HCT116 (cell line): ENCODE measurements around the gene CHRND. TPM values are rescaled to one million over a fixed set of nuclear protein-coding genes. Genes with fewer than 3 reads are reported as not detected.

Experiments used
- ATAC-seq: fragments of 200-7000 bp; cut with Tn5 transposase; 2 replicates; pipeline ENCODE4 v1.9.1; 2020; ENCODE audit warnings: mild to moderate bottlenecking, moderate library complexity
- BruUV-seq: library from RNA; stranded (reverse); fragments of 400-500 nt; replicated peaks from 2 replicates; lab custom pipeline; 2021; lab: Mats Ljungman, UMichigan
- CTCF ChIA-PET: fragments of 300-600 bp; sonication (Branson Sonifier 250); formaldehyde crosslinking; loops from one replicate; lab custom pipeline; 2021; ENCODE audit warnings: antibody characterized with exemption; lab: Charles Lee
- POLR2A ChIA-PET: fragments of 300-600, 350-600 bp; sonication (Branson Sonifier 250); formaldehyde crosslinking; loops from one replicate; lab custom pipeline; 2021; ENCODE audit warnings: antibody characterized with exemption; lab: Charles Lee
- RAD21 ChIA-PET, 2 experiments: fragments of 300-600 bp; sonication (Branson Sonifier 250); formaldehyde crosslinking; loops; one replicate each; lab custom pipeline; 2023; ENCODE audit warnings: low total read pairs in 2 of 2; ENCODE audit not compliant: uncharacterized antibody in 2 of 2, unreplicated experiment in 2 of 2, low non-redundant PET in 1 of 2; lab: Charles Lee
- DNase-seq: peaks from one replicate; pipeline ENCODE4 v3.0.0-alpha.2; 2010; ENCODE audit warnings: low read depth, low spot score
- H2AFZ ChIP-seq: fragments of 200-600 bp; shearing (Covaris generic), sonication (generic); 2 replicates; pipeline ENCODE4 v1.6.1; 2017; ENCODE audit warnings: low read depth, mixed run types, mixed read lengths, antibody characterized with exemption, low read length; ENCODE audit not compliant: poor library complexity, severe bottlenecking
- H3K27ac ChIP-seq: 2 replicates; pipeline ENCODE4 v1.5.1; 2012; ENCODE audit warnings: low read depth, low read length
- H3K27me3 ChIP-seq: fragments of 200-600 bp; sonication (generic); 2 replicates; pipeline ENCODE4 v1.6.1; 2016; ENCODE audit warnings: mixed run types, low read length, mixed read lengths; ENCODE audit not compliant: insufficient read depth
- H3K36me3 ChIP-seq, 2 experiments: fragments of 200-500 bp in 1 of 2; fragments of 200-600 bp in 1 of 2; sonication (Bioruptor generic) in 1 of 2; sonication (generic) in 1 of 2; 2 replicates each; pipeline versions ENCODE4 v1.5.1 to v1.6.1; 2014 to 2016; ENCODE audit warnings: low read length in 2 of 2, inconsistent platforms in 1 of 2, mixed read lengths in 1 of 2, mixed run types in 1 of 2; ENCODE audit not compliant: insufficient read depth in 2 of 2, control insufficient read depth in 1 of 2
- H3K4me1 ChIP-seq, 2 experiments: fragments of 200-600 bp in 1 of 2; sonication (generic) in 1 of 2; 2 replicates each; pipeline versions ENCODE4 v1.5.1 to v1.6.1; 2012 to 2017; ENCODE audit warnings: low read length in 2 of 2, inconsistent platforms in 1 of 2, mild to moderate bottlenecking in 1 of 2, mixed read lengths in 1 of 2, mixed run types in 1 of 2, moderate library complexity in 1 of 2; ENCODE audit not compliant: insufficient read depth in 2 of 2, control insufficient read depth in 1 of 2
- H3K4me2 ChIP-seq: fragments of 200-600 bp; sonication (generic); 2 replicates; pipeline ENCODE4 v1.6.1; 2017; ENCODE audit warnings: mixed run types, low read length, mixed read lengths
- H3K4me3 ChIP-seq, 2 experiments: fragments of 200-600 bp in 1 of 2; sonication (generic) in 1 of 2; replicated peaks in 1 of 2; 2 replicates each; pipeline ENCODE4 v1.5.1; 2011 to 2016; ENCODE audit warnings: low read length in 2 of 2, control low read depth in 1 of 2, low read depth in 1 of 2, mild to moderate bottlenecking in 1 of 2, mixed read lengths in 1 of 2, mixed run types in 1 of 2
- H3K79me2 ChIP-seq: fragments of 200-600 bp; sonication (generic); 2 replicates; pipeline ENCODE4 v1.6.1; 2017; ENCODE audit warnings: mild to moderate bottlenecking, mixed run types, low read length, moderate library complexity, mixed read lengths; ENCODE audit not compliant: insufficient read depth
- H3K9ac ChIP-seq: fragments of 200-600 bp; sonication (generic); 2 replicates; pipeline ENCODE4 v1.6.1; 2016; ENCODE audit warnings: low read length, mixed read lengths
- H3K9me2 ChIP-seq: fragments of 200-600 bp; sonication (generic), shearing (Covaris generic); 2 replicates; pipeline ENCODE4 v1.6.1; 2017; ENCODE audit warnings: mixed run types, mild to moderate bottlenecking, moderate library complexity; ENCODE audit not compliant: insufficient read depth
- H3K9me3 ChIP-seq, 2 experiments: fragments of 200-500 bp in 1 of 2; fragments of 200-600 bp in 1 of 2; sonication (Bioruptor generic) in 1 of 2; sonication (generic) in 1 of 2; 2 replicates each; pipeline ENCODE4 v1.6.1; 2014 to 2017; ENCODE audit warnings: low read length in 2 of 2, mixed read lengths in 2 of 2, inconsistent platforms in 1 of 2, low read depth in 1 of 2, mild to moderate bottlenecking in 1 of 2, mixed run types in 1 of 2, moderate library complexity in 1 of 2; ENCODE audit not compliant: control insufficient read depth in 1 of 2, insufficient read depth in 1 of 2
- H4K20me1 ChIP-seq: fragments of 200-600 bp; sonication (generic), shearing (Covaris generic); 2 replicates; pipeline ENCODE4 v1.6.1; 2017; ENCODE audit warnings: mixed run types, mild to moderate bottlenecking, moderate library complexity; ENCODE audit not compliant: insufficient read depth
- CEBPB ChIP-seq: IDR thresholded peaks from 2 replicates; pipeline ENCODE4 v1.6.1; 2012; ENCODE audit warnings: low read depth
- EGR1 ChIP-seq: IDR thresholded peaks from 2 replicates; pipeline ENCODE4 v1.6.1; 2012; ENCODE audit warnings: low read depth
- EZH2 ChIP-seq: fragments of 200-600 bp; sonication (generic); IDR thresholded peaks from 2 replicates; pipeline ENCODE4 v1.6.1; 2017; ENCODE audit warnings: antibody characterized with exemption, mixed run types
- FOSL1 ChIP-seq: IDR thresholded peaks from 2 replicates; pipeline ENCODE4 v1.6.1; 2012; ENCODE audit warnings: low read depth
- JUND ChIP-seq: IDR thresholded peaks from 2 replicates; pipeline ENCODE4 v1.6.1; 2012
- POLR2A ChIP-seq: IDR thresholded peaks from 2 replicates; pipeline ENCODE4 v1.7.0; 2011; ENCODE audit warnings: borderline replicate concordance; ENCODE audit not compliant: insufficient read depth, insufficient read length; ENCODE audit errors: extremely low read depth
- RAD21 ChIP-seq: IDR thresholded peaks from 2 replicates; pipeline ENCODE4 v1.6.1; 2012; ENCODE audit warnings: low read depth, mild to moderate bottlenecking
- SIN3A ChIP-seq: IDR thresholded peaks from 2 replicates; pipeline ENCODE4 v1.6.1; 2012; ENCODE audit warnings: low read depth
- ZFX ChIP-seq: fragments of 450-650 bp; IDR thresholded peaks from 2 replicates; pipeline ENCODE4 v1.6.1; 2017
- intact Hi-C: fragments of 100-400 bp; cut with micrococcal nuclease; formaldehyde crosslinking; loops from 2 replicates; pipeline ENCODE4 v1.10.0; 2022
- total RNA-seq: library from RNA; stranded (reverse); gene quantifications from one replicate; pipeline ENCODE4 v1.2.1, GENCODE V29; 2021; ENCODE audit not compliant: unreplicated experiment

CHRND gene
- total RNA-seq, 1 experiment from 2014 or later: not detected

DNA sequence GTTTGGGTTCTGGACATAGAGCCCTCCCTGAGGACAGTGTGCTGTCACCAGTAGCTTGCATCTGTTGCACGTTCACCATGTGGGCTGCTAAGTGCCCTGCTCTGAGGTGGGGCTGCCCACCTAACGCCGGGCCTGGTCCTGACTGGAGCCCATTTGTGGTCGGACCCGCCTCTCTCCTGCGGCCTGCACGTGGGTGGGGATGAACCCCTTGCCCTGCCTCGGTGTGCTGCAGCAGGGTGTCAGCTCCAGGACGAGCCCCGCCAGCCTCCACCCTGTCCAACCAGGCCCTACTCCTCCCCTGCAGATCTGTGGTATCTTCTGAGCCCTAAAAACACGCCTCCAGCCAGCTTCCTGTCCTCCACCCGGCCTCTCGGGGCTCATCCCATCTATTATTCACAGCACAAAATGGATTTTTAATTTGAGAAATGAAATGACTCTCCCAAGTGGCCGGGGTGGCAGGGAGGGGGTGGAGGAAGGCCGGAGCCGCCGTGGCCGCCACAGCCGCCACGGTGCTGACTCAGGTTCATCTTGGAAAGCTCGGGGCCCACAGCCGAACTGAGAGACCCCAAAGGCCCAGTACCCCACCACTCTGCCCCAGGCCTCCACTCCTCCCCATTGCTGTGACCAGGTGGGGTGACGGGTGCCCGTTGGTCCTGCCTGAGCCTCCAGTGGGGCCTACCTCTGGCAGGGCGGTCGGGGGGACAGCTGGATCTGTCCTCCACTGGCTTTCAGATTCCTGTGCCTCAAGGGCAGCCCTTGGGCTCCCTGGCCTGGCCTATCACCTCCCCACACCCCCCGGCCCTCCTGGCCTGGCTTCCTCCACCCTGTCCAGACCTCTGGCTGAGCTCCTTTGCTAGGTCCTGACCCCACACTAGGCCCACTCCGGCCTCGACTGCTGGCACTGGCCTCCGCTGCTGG is 35.5 kb upstream of the CHRND start (continued):
- TF ChIP-seq CEBPB: no peak
- TF ChIP-seq, all 23 proteins: peak for 0

DNA sequence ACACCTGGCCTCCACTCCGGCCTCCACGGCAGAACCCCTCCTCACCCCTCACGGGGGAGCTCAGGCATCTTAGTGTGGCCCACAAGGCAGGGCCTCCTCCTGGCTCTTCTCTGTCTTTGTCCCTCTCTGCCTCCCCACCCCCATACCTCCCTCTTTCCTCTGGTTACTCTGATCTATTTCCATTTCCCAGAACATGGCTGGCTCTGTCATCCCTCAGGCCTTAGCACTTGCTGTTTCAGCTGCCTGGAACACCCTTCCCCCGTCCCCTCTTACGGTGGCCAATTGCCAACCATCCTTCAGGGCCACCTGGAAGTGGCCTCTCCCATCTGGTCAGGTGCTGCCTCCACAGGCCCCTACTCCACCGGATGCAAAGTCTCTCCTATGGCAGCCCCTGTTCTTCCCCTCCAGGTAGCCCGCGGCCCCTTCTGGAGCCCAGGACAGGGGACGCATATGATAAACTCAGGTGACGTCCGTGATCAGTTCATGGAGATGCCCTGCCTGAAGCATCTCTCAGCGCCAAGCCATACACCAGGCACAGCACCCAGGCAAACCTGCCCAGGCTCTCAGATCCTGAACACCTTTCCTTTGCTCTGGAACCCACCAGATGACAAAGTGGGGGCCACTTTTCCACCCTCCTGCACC is 34.7 kb upstream of the CHRND start:
- no peak overlapping the region for H3K9ac ChIP-seq
- no peaks in the 10 kb centered on the region for H3K9me2 ChIP-seq
- TF ChIP-seq FOSL1: no peak
- no peak for TF ChIP-seq POLR2A
- TF ChIP-seq EGR1: no peak
- no peak for TF ChIP-seq JUND
- no peak for TF ChIP-seq SIN3A
- no peak for TF ChIP-seq EZH2
- TF ChIP-seq RAD21: no peak
- no peak for TF ChIP-seq ZFX
- TF ChIP-seq CEBPB: no peak
- TF ChIP-seq, all 23 proteins: peak for 0
- H3K4me2 ChIP-seq: no peak overlapping the region
- no peaks in the 10 kb centered on the region for H4K20me1 ChIP-seq
- H3K36me3 ChIP-seq: no peaks in the 10 kb centered on the region
- DNase-seq: no peak
- ChIA-PET POLR2A (no interaction called here), CTCF (no interaction called here), RAD21 (no interaction called here)
- H3K4me3 ChIP-seq: no peak overlapping the region
- H3K9me3 ChIP-seq: no peaks in the 10 kb centered on the region
- no peak for ATAC-seq
- no peak overlapping the region for H2AFZ ChIP-seq
- no peaks in the 10 kb centered on the region for H3K79me2 ChIP-seq
- H3K27ac ChIP-seq: no peak overlapping the region
- no TSS peak for BruUV-seq
- 0 out of 4 replicates have a peak, but pooled peaks cover 0 to 4% of the 10 kb centered on the region in 2 experiments for H3K4me1 ChIP-seq
- intact Hi-C loops: no loop called here
- no peaks in the 10 kb centered on the region for H3K27me3 ChIP-seq
